HEK293 (cell line): Measurements from ENCODE around the gene F2.
A peak's percentile ranks its signal among the peaks of the same experiment; 100 is the strongest.

ENCODE experiments used
- CTCF ChIA-PET: fragments of 350-600 bp; formaldehyde crosslinking; extraction: SDS; loops from one replicate; lab custom pipeline; 2021; ENCODE audit warnings: antibody characterized with exemption; lab: Yijun Ruan, JAX
- POLR2A ChIA-PET: fragments of 300-600 bp; formaldehyde crosslinking; extraction: SDS; loops from one replicate; lab custom pipeline; 2020; ENCODE audit warnings: antibody characterized with exemption, inconsistent platforms; lab: Yijun Ruan, JAX
- H3K27ac ChIP-seq: fragments of 200-500 bp; sonication (Bioruptor generic); 2 replicates; pipeline ENCODE4 v1.5.1; 2014; ENCODE audit warnings: low read depth, low read length, control low read depth, inconsistent platforms; ENCODE audit errors: extremely low read depth
- H3K36me3 ChIP-seq, 2 experiments: fragments of 200-500 bp in 1 of 2; sonication (Bioruptor generic) in 1 of 2; 1 replicate in 1 of 2; 2 replicates in 1 of 2; pipeline ENCODE4 v1.5.1; 2014 to 2017; ENCODE audit warnings: inconsistent platforms in 2 of 2, low read length in 2 of 2; ENCODE audit not compliant: control insufficient read depth in 2 of 2, insufficient read depth in 1 of 2
- H3K4me1 ChIP-seq: fragments of 200-500 bp; sonication (Bioruptor generic); 2 replicates; pipeline ENCODE4 v1.5.1; 2014; ENCODE audit warnings: mild to moderate bottlenecking, low read length, inconsistent platforms; ENCODE audit not compliant: control insufficient read depth, insufficient read depth
- H3K4me3 ChIP-seq: 2 replicates; pipeline ENCODE4 v1.5.1; 2011; ENCODE audit warnings: low read depth, mild to moderate bottlenecking, control low read depth, low read length, moderate library complexity
- H3K9me3 ChIP-seq: fragments of 200-500 bp; sonication (Bioruptor generic); 2 replicates; pipeline ENCODE4 v1.5.1; 2014; ENCODE audit warnings: low read depth, low read length, inconsistent platforms; ENCODE audit not compliant: control insufficient read depth, insufficient read depth
- PRDM2 ChIP-seq: fragments of 450-650 bp; formaldehyde crosslinking; IDR thresholded peaks from 2 replicates; pipeline ENCODE4 v1.5.1; 2016; ENCODE audit warnings: missing biosample characterization, missing genetic modification characterization, borderline replicate concordance
- SETDB1 ChIP-seq: IDR thresholded peaks from one replicate; pipeline ENCODE4 v1.6.1; 2017; ENCODE audit warnings: mild to moderate bottlenecking, low read length, moderate library complexity, mixed read lengths; ENCODE audit not compliant: insufficient read length
- YY2 ChIP-seq: fragments of 450-650 bp; formaldehyde crosslinking; IDR thresholded peaks from 2 replicates; pipeline ENCODE4 v1.5.1; 2016; ENCODE audit warnings: missing biosample characterization, missing genetic modification characterization
- ZFP41 ChIP-seq: fragments of 450-650 bp; formaldehyde crosslinking; IDR thresholded peaks from 2 replicates; pipeline ENCODE4 v1.5.1; 2016; ENCODE audit warnings: missing biosample characterization, missing genetic modification characterization, borderline replicate concordance
- ZNF138 ChIP-seq: fragments of 450-650 bp; formaldehyde crosslinking; IDR thresholded peaks from 2 replicates; pipeline ENCODE4 v1.5.1; 2016; ENCODE audit warnings: missing biosample characterization, missing genetic modification characterization, borderline replicate concordance
- ZNF18 ChIP-seq: fragments of 450-650 bp; formaldehyde crosslinking; IDR thresholded peaks from 2 replicates; pipeline ENCODE4 v1.5.1; 2016; ENCODE audit warnings: missing biosample characterization, missing genetic modification characterization
- ZNF423 ChIP-seq: fragments of 450-650 bp; formaldehyde crosslinking; IDR thresholded peaks from 2 replicates; pipeline ENCODE4 v1.5.1; 2016; ENCODE audit warnings: missing biosample characterization, missing genetic modification characterization
- ZNF664 ChIP-seq: fragments of 450-650 bp; formaldehyde crosslinking; IDR thresholded peaks from 2 replicates; pipeline ENCODE4 v1.5.1; 2016; ENCODE audit warnings: missing biosample characterization, missing genetic modification characterization
- ZNF692 ChIP-seq: fragments of 450-650 bp; formaldehyde crosslinking; IDR thresholded peaks from 2 replicates; pipeline ENCODE4 v1.5.1; 2016; ENCODE audit warnings: missing biosample characterization, missing genetic modification characterization

F2 gene

DNA sequence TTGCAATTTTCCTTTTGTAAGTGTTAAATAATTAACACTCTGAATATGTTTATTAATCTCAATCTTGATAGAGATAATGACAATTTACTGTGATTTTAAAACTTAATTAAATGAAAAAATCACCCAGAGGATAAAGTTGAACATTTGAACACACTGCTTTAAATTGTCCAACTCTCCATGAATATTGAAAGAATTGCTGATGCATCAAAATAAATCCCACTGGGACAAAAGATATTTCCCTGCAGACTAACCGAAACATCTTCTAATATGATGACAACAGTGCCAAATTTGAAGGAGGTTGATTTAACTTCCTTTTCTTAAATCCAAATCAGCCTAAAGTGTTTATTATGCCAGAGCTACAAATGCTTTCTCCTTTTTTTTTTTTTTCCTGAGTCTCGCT lies 47.6 kb downstream of the F2 start:
- ChIA-PET POLR2A (no interaction called here), CTCF (no interaction called here)
- no peak overlapping the region for H3K27ac ChIP-seq
- TF ChIP-seq YY2 (no peak), PRDM2 (no peak), ZFP41 (tag by site-specific recombination) (no peak), SETDB1 (no peak)
- no peak overlapping the region for H3K4me3 ChIP-seq
- H3K9me3 ChIP-seq, result no peaks in the 10 kb centered on the region
- peaks cover 47 to 93% of the 10 kb centered on the region in 2 experiments for H3K36me3 ChIP-seq
- no peaks in the 10 kb centered on the region for H3K4me1 ChIP-seq

DNA sequence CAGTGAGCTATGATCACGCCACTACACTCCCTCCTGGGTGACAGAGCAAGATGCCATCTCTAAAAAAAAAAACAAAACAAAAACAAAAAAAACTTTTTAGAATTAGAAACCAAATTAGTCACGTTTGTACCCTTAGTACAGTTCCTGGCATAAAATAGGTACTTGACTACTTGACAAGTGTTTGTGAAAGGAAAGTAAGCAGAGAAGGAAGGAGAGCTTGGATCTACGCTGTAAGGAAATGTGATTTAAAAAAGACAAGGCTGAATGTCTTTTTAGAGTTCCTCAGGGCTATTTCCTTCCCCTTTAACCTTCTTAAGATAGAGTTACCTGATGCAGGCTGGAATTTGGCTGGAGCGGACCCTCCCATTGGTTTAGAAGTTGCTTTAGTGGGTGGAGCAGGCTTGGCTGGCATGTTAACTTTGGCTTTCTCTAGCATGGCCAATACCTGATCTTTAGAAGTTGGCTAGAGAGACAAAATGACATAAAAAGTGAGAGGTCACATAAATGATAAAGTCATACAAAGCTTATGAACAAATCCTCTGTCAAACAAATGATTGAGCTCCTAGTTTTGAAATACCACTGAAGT lies 50.7 kb downstream of the F2 start:
- no peak for TF ChIP-seq ZNF138 (tag by site-specific recombination)
- Histone ChIP-seq H3K4me3 (no peak overlapping the region), H3K36me3 (peaks cover 43 to 81% of the 10 kb centered on the region in 2 experiments), H3K27ac (no peak overlapping the region), H3K4me1 (no peaks in the 10 kb centered on the region), H3K9me3 (no peaks in the 10 kb centered on the region)
- ChIA-PET POLR2A (no interaction called here), CTCF (interaction anchor here (0.6 kb wide), 2 partner anchors 17 to 244 kb away, joined by 3 to 4 read pairs; no protein-coding TSS in a partner anchor)

DNA sequence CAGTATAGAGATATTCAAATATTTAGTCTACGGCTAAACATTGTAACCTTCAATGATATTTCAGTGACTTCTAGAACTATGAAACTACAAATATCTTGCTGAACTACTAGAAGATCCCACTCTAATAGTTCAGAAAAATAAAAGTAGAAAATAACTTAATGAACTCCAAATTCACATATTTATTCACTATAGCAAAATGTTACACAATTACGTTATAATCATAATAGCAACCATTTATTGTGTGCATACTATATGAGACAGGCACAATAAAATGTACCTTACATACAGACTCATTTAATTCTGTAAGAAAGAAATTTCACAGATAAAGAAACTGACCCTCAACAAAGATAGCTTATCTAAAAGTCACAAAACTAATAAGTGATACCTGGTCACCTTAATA lies 57.9 kb downstream of the F2 start:
- H3K4me3 ChIP-seq, result no peak overlapping the region
- POLR2A ChIA-PET, result interaction anchor here (0.6 kb wide), 1 partner anchor 260 kb away, joined by 5 read pairs; no protein-coding TSS in a partner anchor
- no peak for TF ChIP-seq ZNF423 (tag by site-specific recombination)
- TF ChIP-seq ZNF18, result no peak
- TF ChIP-seq ZNF664 (tag by site-specific recombination), result 0 out of 2 replicates have a peak, but pooled peaks have one; percentile 52
- no peak for TF ChIP-seq ZNF692 (tag by site-specific recombination)
- H3K36me3 ChIP-seq, result peaks cover 26 to 81% of the 10 kb centered on the region in 2 experiments
- H3K27ac ChIP-seq, result no peak overlapping the region
- H3K9me3 ChIP-seq, result no peaks in the 10 kb centered on the region
- CTCF ChIA-PET, result interaction anchor here (0.6 kb wide), 1 partner anchor 1076 kb away, joined by 6 read pairs; no protein-coding TSS in a partner anchor
- no peaks in the 10 kb centered on the region for H3K4me1 ChIP-seq
